GM18505 (cell line): Measurements from ENCODE around the gene PRDM8.

ENCODE experiments used
- ATAC-seq: cut with Tn5 transposase; IDR thresholded peaks from one replicate; pipeline ENCODE4 v1.9.1; 2021; ENCODE audit not compliant: unreplicated experiment
- POLR2A ChIP-seq: IDR thresholded peaks from 4 replicates; pipeline ENCODE4 v1.6.1; 2011; ENCODE audit warnings: borderline replicate concordance; ENCODE audit not compliant: insufficient read depth, insufficient read length; ENCODE audit errors: extremely low read depth

Gene PRDM8

DNA sequence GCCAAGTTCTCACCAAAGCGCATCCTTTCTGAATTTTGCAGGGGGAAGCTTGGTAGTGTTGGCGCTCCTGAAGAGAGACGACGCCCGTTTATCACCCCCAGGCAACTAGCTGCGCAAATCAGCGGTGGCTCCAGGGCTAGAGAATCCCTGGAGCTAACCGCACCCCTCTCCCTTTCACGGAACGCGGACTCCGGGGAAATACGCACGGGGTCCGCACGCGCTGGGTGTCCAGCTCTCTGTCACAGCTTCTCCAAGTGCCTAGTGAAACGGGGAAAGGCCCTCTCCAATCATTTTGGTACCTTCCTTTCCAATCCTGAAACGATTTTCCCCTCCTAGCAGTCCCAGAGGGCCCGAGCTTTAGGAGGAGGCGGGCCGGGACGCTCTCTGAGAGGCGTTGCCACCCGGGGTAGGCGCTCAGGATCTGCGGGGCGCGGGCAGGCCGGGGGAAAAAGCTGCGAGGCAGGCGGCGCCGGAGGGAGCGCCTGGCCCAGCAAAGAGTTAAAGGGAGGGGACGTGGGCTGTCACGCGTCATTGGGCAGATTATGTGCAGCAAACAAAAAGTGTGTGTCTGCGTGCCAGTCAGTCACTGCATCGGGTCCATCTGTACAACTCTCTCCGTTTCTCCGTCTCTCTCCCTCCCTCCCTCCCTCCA lies at the start of gene PRDM8:
TSS of gene PRDM8 (plus strand) at position 582 of the 652 bp plus-strand sequence. CDS start 2,578 bp downstream, outside the sequence.
- no peak for TF ChIP-seq POLR2A
- no peak for ATAC-seq

DNA sequence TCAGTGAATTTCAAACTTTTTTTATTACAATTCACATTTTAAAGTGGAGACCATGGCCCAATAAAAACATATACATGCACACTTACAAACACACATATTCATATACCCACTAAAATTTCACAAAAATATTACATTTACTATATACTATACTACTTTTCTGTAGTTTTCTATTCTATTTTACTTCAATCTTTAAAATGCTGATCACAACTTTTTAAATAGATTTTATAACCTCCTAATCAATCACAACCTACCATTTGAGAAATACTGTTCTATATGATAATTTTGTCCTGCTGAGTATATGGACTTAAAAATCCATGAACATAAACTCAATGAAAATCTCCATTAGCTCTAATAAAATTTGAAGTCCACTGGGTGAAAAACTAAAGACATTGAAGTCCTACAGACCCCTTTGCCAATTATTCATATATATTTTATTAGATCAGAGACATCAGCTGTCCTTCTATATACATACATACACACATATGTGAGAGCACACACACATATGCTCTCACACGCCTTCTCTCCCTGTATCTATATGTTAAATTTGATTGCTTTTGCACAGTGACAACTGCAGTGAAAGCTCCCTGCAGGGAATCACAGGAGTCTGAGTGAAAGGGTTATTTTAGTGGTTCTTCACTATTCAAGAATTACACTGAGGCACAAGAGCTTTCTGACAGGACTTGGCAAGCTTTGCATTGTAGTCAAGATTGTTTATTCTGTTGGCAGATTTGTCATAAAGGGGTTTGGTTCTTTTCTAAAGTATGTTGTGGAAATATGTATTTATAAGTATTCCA lies 46.7 kb upstream of the PRDM8 start:
- no peak for ATAC-seq

DNA sequence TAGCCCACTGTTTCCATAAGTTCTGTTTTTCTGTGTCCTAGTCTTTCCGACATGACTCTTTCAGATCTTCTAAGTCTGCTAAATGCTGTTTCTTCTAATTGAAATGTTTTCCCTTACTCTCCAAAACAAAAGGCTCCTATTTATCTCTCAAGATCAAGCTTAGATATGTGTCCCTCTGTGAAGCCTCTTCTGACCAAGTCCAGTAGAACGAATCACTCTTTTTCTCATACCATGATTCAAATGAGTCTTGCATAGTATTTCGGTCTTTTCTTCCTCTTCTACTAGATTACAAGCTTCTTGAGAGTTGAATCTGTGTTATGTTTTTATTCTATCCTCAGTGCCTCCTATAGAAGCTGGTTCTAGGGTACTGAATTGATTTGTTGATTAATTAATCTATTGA lies 45.3 kb upstream of the PRDM8 start:
- no peak for ATAC-seq
- no peak for TF ChIP-seq POLR2A

More for the DNA sequence above, 46.7 kb upstream of the PRDM8 start:
- no peak for TF ChIP-seq POLR2A

DNA sequence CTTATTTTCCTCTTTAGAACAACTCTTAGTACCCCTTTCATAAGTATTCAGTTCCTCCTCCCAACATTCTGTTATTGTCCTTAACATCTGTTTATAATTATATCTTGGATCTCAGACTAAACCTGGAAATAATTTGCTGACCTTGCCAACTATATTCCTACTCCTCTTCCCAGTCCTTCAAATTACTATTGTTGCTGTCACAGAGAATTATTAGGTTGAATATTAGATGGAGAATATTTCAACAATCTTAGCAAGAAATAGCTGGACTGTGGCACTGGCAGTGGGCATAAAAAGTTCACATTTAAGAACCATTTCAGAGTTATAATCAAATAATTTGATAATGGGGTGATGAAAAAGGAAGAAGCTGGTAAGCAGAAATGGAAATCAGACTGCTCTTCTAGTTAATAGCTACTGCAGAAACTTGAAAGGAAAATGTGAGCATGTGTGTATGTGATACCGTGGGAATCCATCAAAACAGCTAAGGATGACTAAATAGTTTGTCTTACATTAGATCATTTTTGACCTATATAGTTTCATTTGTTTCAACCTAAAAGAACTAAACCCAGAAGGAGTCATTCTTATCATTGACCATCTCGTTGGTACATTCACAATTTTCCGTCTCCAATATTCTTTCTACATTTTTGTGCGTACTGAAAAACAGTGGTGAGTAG lies 43.3 kb upstream of the PRDM8 start:
- no peak for ATAC-seq
- TF ChIP-seq POLR2A: no peak

DNA sequence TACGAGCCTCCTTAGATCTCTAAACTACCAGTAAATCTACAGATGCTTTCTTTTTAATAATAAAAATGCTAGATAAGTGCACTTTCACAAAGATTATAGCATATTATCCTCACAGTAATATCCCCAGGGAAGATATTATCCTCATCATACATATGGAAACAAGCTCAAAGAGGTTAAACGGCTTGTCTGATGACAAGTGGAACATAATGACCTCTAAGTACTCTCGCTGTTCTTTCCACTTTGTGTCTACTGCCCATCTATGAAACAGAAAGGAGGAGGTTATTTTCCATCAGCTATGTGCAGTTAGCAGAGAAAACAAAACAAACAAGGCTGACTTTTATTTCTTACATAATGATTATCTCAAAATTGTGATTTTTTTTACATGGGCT lies 42.8 kb upstream of the PRDM8 start:
- no peak for ATAC-seq
- no peak for TF ChIP-seq POLR2A

DNA sequence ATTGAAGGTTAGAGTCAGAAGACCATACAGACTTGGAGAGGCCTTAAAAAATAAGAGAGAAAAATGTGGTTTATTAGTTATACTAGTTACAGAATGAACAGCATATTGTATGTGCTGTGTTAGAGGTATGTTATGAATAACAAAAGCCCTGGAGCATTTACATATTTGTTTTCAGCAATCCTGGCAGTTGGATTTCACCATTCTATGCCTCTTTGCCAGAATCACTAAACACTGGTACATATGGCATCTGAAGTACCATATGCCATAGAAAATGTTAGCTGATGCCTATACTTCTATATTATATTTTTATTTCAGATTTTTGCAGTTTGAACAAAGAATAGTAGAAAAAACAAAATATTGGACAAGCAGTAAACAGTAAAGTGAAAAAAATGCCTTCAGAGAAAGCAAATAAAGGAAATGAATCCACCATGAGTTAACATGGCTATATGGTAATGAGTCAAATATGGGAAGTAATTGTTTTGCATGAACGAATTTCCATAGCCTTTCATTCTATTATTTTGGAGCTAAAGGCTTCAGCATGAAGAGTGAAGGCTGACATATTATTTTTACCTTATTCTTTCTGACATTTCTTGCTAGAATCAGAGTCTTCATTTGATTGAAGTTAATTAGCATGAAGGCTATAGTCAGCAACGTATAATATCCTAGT lies 41.9 kb upstream of the PRDM8 start:
- no peak for TF ChIP-seq POLR2A
- ATAC-seq: no peak

DNA sequence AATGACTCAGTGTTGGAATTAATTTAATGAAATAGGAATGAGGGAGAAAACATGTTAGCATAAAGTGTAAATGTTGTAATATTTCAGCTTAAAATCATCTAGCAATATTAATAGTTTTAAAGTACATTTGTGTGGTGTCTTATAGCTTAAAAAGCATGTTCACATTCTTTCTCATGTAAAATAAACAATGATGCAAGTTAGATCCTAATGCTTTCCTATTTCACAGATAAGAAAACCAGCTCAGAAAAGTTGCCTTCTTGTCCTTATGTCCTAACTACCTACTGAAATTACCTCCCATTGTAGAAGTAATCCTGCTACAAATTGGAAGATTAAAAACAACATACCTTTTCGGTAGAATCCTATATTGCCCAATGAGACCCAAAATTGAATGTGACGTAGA lies 40.9 kb upstream of the PRDM8 start:
- TF ChIP-seq POLR2A: no peak
- no peak for ATAC-seq

DNA sequence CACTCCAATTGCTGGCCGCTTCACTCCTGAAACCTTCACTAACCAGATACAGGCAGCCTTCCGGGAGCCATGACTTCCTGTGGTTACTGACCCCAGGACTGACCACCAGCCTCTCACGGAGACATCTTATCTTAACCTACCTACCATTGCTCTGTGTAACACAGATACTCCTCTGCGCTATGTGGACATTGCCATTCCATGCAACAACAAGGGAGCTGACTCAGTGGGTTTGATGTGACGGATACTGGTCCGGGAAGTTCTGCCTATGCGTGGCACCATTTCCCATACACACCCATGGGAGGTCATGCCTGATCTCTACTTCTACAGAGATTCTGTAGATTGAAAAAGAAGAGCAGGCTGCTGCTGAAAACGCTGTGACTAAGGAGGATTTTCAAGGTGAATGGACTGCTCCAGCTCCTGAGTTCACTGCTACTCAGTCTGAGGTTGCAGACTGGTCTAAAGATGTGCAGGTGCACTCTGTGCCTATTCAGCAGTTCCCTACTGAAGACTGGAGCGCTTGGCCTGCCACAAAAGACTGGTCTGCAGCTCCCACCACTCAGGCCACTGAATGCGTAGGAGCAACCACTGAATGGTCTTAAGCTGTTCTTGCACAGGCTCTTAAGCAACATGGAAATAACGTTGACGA lies 35.8 kb upstream of the PRDM8 start:
- TF ChIP-seq POLR2A: no peak
- ATAC-seq: no peak

DNA sequence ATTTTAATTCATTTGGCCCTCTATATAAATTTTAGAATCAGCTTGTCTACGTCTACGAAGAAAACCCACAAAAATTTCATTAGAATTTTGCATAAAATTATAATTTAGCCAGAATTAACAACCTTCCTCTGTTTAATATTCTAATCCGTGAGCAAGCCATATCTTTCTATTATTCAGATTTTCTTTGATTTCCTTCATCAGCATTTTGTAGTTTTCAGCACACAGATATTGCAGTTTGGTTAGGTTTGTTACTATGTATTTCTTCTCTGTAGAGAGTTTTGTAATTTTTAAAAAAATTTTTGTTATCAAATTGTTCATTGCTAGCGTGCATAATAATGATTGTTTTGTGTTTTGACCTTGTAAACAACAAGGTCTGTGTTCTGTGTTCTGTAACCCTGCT lies 34.9 kb upstream of the PRDM8 start:
- ATAC-seq: no peak
- TF ChIP-seq POLR2A: no peak

DNA sequence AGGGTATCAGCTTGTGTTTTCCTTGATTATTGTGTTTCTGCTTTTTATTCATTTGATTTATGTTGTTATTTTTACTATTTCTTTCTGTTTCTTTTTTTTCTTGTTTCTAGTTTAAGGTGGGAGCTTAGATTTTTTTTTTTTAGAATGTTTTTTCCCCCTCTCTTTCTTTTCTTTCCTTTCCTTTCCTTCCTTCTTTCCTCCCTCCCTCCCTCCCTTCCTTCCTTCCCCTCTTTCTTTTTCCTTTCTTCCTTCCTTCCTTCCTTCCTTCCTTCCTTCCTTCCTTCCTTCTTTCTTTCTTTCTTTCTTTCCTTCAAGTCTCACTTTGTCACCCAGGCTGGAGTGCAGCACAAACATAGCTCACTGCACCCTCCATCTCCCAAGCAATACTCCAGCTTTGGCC lies 31.4 kb upstream of the PRDM8 start:
- TF ChIP-seq POLR2A: no peak
- ATAC-seq: no peak

DNA sequence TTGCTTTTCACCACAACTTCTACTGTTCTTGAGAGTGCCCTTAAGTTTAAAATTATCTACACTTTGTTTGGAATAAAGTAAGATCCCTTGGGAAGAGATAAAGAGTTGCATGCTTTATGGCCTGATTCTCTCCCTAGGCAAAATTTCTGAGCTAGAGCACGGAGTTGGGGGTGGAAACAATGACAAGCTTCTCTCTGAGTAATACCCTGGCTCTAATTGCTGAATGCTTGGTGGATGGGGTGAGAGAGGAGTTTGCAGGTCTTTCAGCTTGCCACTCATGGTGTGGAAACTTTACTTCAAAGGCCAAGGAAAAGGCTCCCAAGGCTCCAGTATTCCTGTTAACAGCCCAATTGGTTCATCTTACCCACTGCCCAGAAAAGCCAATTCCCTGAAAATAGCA lies 26.1 kb upstream of the PRDM8 start:
- no peak for TF ChIP-seq POLR2A
- ATAC-seq: no peak

DNA sequence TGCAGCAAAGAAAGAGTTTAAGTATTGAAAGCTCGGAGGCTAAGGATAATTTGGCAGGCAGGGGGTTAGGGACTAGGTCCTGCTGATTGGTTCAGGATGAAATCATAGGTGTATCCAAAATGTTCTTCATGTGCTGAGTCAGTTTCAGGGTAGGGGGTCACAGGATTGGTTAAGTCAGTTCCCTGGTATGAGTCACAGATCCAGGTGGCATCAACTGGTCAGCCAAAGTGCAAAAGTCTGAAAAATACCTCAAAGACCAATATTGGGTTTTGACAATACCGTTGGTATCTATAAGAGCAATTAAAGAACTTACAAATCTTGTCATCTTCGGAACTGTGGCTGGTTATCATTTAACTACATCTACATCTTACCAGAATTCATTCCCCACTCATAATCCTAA lies 25.6 kb upstream of the PRDM8 start:
- TF ChIP-seq POLR2A: no peak
- ATAC-seq: no peak

DNA sequence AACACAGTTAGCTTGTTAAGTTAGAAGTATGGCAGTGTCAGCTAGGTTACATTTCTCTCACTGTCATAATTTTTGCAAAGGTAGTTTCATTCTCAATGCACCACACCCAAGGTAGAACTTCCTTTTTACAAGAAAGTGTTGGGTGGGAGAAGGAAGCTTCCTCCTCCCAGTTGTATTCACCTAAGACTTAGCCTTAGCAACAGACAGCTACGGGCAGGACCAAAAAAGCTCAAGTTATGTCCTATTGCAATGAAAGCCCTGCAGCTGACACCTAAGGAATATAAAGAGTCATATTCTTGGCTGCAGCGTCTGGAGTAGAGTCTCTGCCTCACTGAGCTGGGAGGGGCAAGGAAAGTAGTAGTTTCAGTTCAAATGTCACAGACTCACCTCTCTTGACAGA lies 25.1 kb upstream of the PRDM8 start:
- no peak for TF ChIP-seq POLR2A
- no peak for ATAC-seq
